Measurements from ENCODE around the gene ZNF579. TPM values are rescaled to one million over a fixed set of nuclear protein-coding genes. Genes with fewer than 3 reads are reported as not detected.
A peak's percentile ranks its signal among the peaks of the same experiment; 100 is the strongest.

Gene ZNF579
- total and polyA plus RNA-seq, 8 donors = 6.5 to 16.1 (median 9.4) TPM

GRCh38 chr19:55621205-55621672, 40.6 kb upstream of the ZNF579 start:
- FAIRE-seq = no peak
- intact Hi-C loops (cut with DNase I) = no loop called here
- no peak for DNase-seq
- H3K27me3 ChIP-seq = no peaks in the 10 kb centered on the region
- no peak for TF ChIP-seq CTCF (IDR thresholded peaks at IDR 0.05)
- no peak overlapping the region for H3K27ac ChIP-seq
- ATAC-seq = no peak
- H3K4me1 ChIP-seq = peaks cover 0 to 6% (median 0%) of the 10 kb centered on the region in 3 donors
- 81% methylated on average over 9 of the region's 9 CpGs for WGBS, 2 donors
- H3K4me3 ChIP-seq = no peak overlapping the region
- no peaks in the 10 kb centered on the region for H3K9me3 ChIP-seq
- H3K36me3 ChIP-seq = peaks cover 0 to 19% (median 0%) of the 10 kb centered on the region in 3 donors

GRCh38 chr19:55620410-55621204, 40.0 kb upstream of the ZNF579 start:
- DNase-seq (peak in 1 of 6 donors; percentile 20), FAIRE-seq (no peak), ATAC-seq (no peak)
- H3K27ac ChIP-seq = no peak overlapping the region
- intact Hi-C loops (cut with DNase I) = no loop called here
- 93 to 94% methylated on average over 12 of the region's 12 CpGs for WGBS, 2 donors
- H3K4me1 ChIP-seq = peaks cover 0 to 6% (median 0%) of the 10 kb centered on the region in 3 donors
- no peaks in the 10 kb centered on the region for H3K27me3 ChIP-seq
- H3K36me3 ChIP-seq = peaks cover 0 to 24% (median 0%) of the 10 kb centered on the region in 3 donors
- TF ChIP-seq CTCF (IDR thresholded peaks at IDR 0.05) = no peak
- H3K4me3 ChIP-seq = no peak overlapping the region
- H3K9me3 ChIP-seq = no peaks in the 10 kb centered on the region

GRCh38 chr19:55619286-55619685, 38.6 kb upstream of the ZNF579 start:
- peaks cover 0 to 3% (median 0%) of the 10 kb centered on the region in 3 donors for H3K4me1 ChIP-seq
- H3K27me3 ChIP-seq = no peaks in the 10 kb centered on the region
- 76 to 92% methylated on average over 3 of the region's 3 CpGs for WGBS, 2 donors
- intact Hi-C loops (cut with DNase I) = no loop called here
- no peaks in the 10 kb centered on the region for H3K9me3 ChIP-seq
- no peak overlapping the region for H3K4me3 ChIP-seq
- no peak overlapping the region for H3K27ac ChIP-seq
- peaks cover 0 to 29% (median 0%) of the 10 kb centered on the region in 3 donors for H3K36me3 ChIP-seq
- no peak for FAIRE-seq
- no peak for TF ChIP-seq CTCF (IDR thresholded peaks at IDR 0.05)
- peak in 1 of 6 donors; percentile 2 for DNase-seq
- no peak for ATAC-seq

GRCh38 chr19:55618426-55618825, 37.8 kb upstream of the ZNF579 start:
- no peak for DNase-seq
- H3K27me3 ChIP-seq = no peaks in the 10 kb centered on the region
- intact Hi-C loops (cut with DNase I) = no loop called here
- H3K4me3 ChIP-seq = no peak overlapping the region
- H3K4me1 ChIP-seq = no peaks in the 10 kb centered on the region
- no peak for ATAC-seq
- no peak for TF ChIP-seq CTCF (IDR thresholded peaks at IDR 0.05)
- no peak overlapping the region for H3K27ac ChIP-seq
- no peaks in the 10 kb centered on the region for H3K9me3 ChIP-seq
- H3K36me3 ChIP-seq = peaks cover 0 to 29% (median 0%) of the 10 kb centered on the region in 3 donors
- 82 to 93% methylated on average over 7 of the region's 7 CpGs for WGBS, 2 donors
- FAIRE-seq = no peak

GRCh38 chr19:55617426-55617825, 36.8 kb upstream of the ZNF579 start:
- no peak for ATAC-seq
- Histone ChIP-seq H3K27ac (no peak overlapping the region), H3K27me3 (no peaks in the 10 kb centered on the region), H3K4me3 (no peak overlapping the region), H3K9me3 (no peaks in the 10 kb centered on the region), H3K36me3 (peaks cover 0 to 29% (median 0%) of the 10 kb centered on the region in 3 donors), H3K4me1 (no peaks in the 10 kb centered on the region)
- FAIRE-seq = no peak
- no peak for DNase-seq
- intact Hi-C loops (cut with DNase I) = no loop called here
- no peak for TF ChIP-seq CTCF (IDR thresholded peaks at IDR 0.05)
- 85 to 88% methylated on average over 8 of the region's 8 CpGs for WGBS, 2 donors
